NCI-H1694 treated with DMSO at 0.1 percent for 48 hours (cell line): Measurements from ENCODE around the gene ZNF429.
"Not testable (repeated sequence)": the region's sequence is repeated elsewhere in the genome, so short reads cannot be mapped to it uniquely, and the experiment has no call there.

Experiments
- DNase-seq: peaks from one replicate; lab custom pipeline; 2025; lab: John Stamatoyannopoulos, UW

ZNF429 gene

GRCh38 chr19:21513651-21514050, 8.2 kb downstream of the ZNF429 start:
- no peak for DNase-seq

DNA sequence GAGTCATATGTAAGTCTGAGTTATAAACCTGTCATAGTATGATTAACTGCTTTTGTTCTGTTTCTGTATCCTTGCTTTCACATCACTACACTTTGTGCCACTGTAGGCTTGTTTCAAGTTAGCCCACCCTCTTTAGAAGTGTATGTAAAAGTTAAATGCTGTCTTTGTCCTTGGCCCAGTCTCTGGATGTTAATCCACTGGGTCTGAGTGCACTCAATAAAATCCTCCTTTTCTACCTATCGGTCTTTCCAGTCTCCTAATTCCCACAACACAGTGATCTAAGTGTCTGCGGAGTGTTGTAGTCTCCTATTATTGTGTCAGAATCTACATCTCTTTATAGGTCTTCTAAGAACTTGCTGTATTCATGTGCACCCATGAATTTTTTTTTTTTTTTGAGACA, 14.1 kb downstream of the ZNF429 start:
- DNase-seq, result no peak

- DNase-seq, result no peak
Measured at GRCh38 chr19:21532904-21533303, 27.5 kb downstream of the ZNF429 start.

DNA sequence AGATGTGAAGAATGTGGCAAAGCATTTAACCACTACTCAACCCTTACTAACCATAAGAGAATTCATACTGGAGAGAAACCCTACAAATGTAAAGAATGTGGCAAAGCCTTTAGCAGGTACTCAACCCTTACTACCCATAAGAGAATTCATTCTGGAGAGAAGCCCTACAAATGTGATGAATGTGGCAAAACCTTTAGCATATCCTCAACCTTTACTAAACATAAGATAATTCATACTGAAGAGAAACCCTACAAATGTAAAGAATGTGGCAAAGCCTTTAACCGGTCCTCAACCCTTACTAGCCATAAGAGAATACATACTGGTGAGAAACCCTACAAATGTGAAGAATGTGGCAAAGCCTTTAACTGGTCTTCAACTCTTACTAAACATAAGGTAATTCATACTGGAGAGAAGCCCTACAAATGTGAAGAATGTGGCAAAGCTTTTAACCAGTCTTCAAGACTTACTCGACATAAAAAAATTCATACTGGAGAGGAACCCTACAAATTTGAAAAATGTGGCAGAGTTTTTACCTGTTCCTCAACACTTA, 31.4 kb downstream of the ZNF429 start:
- not testable (repeated sequence) for DNase-seq

DNA sequence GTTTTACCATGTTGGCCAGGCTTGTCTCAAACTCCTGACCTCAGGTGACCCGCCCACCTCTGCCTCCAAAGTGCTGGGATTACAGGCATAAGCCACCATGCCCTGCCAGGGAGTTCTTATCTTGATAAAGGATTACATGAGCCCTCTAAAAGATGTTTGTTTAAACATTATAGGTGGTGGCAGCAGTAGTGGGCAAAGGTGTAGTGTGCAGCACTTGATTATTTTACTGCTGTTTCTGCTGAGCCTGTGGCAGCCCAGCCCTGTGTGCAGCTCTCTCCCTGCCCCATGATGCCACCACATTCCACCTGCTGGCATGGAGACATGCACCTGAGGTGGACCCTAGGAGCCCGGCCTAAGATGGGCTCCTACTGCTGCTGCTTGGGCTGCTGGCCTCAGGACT, 54.0 kb downstream of the ZNF429 start:
- no peak for DNase-seq

GRCh38 chr19:21564406-21564805, 59.0 kb downstream of the ZNF429 start:
- no peak for DNase-seq

- no peak for DNase-seq
Measured at GRCh38 chr19:21566073-21566472, 60.7 kb downstream of the ZNF429 start.

GRCh38 chr19:21567806-21568205, 62.4 kb downstream of the ZNF429 start:
- not testable (repeated sequence) for DNase-seq

- DNase-seq, result no peak
Measured at GRCh38 chr19:21568816-21569493, 63.6 kb downstream of the ZNF429 start.

GRCh38 chr19:21569494-21569865, 64.1 kb downstream of the ZNF429 start:
- DNase-seq, result no peak

DNA sequence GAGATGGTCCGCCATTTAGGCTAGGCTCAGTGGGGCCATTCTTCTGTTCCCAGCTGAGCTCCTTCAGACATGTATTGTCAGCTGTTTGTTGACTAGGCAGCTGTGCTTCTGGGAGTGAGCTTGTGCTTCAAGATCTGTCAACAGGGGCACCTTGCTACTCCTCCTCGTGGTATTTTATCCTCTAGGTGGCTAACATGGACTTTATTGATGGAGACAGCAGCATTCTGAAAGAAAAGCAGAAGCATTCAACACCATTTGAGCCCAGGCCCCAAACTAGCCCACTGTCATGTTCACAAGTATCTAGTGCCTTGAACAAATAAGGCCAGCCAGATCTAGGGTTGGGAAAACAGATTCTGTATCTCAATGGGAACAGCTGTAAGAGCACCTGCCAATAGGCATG, 65.9 kb downstream of the ZNF429 start:
- no peak for DNase-seq

- DNase-seq, result no peak
Measured at GRCh38 chr19:21574607-21575006, 69.2 kb downstream of the ZNF429 start.

GRCh38 chr19:21576481-21576880, 71.1 kb downstream of the ZNF429 start:
- DNase-seq, result no peak

DNA sequence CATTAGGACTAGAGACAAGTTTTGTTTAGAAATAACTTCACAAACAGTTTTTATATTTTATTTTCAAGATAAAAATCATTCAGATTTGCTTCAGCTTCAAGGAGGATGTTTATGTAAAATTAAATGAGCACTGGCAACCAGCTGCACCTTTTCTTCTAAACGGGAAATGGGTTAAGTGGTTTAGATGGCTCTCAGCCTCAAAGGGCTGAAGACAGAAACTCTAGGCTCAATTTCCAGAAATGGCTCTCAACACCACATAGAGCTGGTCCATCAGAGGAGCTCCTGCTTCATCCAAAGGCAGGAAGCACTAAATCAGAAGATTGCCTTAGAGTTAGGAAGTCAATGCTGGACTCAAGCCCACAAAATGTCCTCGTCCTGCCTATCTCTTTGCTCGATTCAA, 74.7 kb downstream of the ZNF429 start:
- no peak for DNase-seq

DNA sequence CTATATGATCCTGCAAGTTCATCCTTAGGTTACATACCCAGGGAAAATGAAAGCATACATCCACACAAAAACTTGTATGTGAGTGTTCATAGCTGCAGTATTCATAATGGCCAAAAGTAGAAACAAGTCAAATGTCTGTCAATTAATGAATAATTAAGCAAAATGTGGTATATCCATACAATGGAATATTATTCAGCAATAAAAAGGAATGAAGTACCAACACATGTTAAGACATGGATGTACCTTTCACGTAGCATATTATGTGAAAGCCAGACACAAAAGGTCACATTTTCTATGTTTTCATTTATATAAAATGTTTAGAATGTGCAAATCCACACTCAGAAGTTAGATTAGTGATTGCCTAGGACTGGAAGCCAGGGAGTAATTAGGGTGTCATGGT, 75.4 kb downstream of the ZNF429 start:
- DNase-seq, result no peak

DNA sequence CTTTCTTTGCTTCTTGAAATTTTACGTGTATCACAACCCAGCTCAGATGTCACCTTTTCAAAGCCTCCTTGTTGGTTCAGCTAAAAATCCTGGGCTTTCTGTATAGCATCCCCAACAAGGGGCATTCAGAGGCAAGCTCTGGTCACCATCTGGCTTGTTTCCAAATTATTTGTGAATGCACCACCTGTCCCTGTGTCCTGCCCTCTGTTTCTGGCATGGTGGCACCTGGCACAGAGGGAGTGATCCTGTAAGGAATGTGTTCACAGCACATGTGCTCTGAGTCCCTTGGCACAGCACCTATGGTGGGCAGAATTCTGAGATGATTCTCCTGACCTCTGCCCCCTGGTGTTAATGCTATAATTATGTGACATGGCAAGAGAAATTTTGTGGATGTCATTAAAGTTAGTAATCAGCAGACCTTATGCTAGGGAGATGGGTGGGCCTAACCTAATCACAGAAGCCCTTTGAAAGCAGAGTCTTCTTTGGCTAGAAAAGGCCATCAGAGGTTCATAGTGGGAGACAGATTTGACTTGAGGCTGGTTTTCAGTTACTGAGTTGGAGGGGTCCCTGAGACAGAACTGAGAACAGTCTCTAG, 76.3 kb downstream of the ZNF429 start:
- DNase-seq, result no peak

DNA sequence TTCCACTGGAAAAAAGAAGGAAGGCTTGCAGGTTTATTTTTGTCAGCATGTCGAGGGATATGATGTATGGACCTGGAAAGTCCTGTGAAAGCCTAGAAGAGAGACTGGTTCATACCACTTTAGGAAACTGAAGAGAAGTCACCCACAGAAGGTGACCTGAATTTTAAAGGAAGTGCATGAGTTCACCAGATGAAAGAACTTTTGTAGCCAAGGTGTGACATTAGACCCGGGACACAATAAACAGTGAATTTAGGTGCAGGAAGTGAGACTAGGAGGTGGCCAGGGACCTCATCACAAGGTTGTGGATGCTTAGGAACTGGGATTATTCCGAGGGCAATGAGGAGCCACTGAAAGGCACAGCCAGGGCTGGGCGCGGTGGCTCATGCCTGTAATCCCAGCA, 79.1 kb downstream of the ZNF429 start:
- no peak for DNase-seq

DNA sequence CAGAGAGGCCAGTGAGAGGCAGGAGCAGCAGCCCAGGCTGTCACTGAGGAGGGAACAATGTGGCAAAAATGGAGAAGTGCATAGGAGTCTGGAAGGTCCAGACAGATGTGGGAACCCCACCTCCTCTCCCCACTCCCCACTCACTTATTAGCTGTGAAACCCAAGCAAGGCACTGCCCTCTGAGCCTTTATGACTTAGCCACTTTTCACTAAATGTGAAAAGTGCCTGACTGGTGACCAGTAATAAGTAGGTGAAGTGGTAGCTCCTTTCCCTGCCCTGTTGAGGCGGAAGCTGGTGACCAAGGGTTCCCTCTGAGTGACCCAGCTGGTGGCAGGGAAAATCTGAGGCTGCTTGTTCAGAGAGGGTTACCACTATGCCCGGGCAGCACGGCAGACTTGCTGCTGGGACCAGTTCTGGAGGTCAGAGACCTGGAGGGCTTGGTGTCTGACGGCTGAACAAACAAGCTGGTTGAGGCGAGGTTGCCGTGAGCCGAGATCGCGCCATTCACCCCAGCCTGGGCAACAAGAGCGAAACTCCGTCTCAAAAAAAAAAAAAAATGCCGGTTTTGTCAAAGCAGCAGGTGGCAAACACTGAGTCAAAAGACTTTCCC, 80.0 kb downstream of the ZNF429 start:
- DNase-seq, result no peak

DNA sequence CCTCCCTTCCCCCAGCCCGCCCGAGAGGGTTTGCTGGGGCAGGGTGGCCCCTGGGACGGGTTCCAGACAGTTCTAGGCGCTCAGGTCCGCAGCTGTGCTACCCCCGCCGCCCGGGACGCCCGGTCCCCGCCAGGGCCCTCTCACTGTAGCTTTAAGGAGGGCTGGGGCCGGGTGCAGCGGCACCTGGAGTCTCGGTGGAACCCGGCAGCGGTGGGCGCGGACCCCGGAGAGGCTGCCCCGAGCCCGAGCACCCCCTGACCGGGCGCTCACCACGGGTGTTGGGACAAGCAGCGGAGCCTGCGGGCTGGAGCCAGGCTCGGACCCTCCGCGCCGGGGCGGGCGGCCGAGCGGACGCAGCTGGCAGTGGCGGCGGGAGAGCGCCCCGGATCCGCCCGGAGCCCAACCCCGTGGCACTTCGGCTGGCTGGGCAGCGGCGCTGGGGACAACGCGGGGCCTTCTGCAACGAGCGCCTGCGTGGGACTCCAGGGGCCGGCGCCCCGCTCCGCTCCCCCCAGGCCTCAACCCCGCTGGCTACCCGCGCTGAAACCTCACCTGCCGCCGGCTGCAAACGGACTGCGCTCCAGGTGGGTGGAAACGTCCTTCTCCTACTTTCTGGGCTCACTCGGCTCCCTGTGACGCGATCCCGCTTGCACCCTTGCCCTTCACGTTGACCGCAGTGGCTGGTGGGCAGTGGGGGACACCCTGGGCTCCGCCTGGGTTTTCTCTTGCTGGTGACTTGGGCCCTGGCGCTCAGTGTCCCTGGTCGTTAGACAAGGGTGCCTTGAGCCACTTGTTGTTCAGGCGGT, 81.1 kb downstream of the ZNF429 start:
- no peak for DNase-seq

DNA sequence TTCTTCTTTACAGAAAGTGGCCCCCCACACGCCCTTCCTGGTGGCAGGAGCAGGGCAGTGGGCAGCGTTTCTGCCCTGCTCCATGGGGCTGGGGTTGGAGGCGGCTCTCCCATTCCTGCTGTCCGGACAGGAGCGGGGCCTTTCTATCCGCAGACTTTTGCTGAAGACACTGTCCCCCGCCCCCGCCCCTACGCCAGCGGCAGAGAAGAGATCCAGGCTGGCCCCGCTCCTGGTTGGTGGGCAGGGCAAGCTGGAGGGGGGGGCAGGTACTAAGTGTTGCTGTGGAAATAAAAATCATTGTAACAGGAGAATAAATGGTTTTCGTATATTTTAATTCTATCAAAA, 81.7 kb downstream of the ZNF429 start:
- no peak for DNase-seq

DNA sequence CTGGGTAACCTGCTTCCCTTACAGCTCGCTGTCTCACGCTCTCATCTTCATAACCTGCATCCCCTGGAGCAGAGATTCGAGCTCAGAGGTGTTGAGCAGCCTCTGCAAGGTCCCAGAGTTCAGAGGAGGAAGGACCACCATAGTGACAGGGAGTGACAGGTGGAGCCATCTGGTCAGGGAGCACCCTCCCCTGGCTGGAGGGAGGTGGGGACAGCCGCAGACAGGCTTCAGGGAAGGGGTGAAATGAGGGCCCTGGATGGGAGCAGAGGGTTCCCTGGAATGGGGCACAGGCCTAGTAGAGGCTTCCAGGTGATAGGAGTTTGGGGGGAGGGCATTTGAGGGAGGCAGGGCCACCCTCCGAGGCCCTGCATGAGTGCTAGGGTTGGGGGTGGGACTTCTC, 82.1 kb downstream of the ZNF429 start:
- DNase-seq, result no peak

- DNase-seq, result no peak
Measured at GRCh38 chr19:21588065-21588601, 82.7 kb downstream of the ZNF429 start.
